ENCODE measurements around the gene PLA2G4B.

- TF ChIP-seq, protein P1, sequence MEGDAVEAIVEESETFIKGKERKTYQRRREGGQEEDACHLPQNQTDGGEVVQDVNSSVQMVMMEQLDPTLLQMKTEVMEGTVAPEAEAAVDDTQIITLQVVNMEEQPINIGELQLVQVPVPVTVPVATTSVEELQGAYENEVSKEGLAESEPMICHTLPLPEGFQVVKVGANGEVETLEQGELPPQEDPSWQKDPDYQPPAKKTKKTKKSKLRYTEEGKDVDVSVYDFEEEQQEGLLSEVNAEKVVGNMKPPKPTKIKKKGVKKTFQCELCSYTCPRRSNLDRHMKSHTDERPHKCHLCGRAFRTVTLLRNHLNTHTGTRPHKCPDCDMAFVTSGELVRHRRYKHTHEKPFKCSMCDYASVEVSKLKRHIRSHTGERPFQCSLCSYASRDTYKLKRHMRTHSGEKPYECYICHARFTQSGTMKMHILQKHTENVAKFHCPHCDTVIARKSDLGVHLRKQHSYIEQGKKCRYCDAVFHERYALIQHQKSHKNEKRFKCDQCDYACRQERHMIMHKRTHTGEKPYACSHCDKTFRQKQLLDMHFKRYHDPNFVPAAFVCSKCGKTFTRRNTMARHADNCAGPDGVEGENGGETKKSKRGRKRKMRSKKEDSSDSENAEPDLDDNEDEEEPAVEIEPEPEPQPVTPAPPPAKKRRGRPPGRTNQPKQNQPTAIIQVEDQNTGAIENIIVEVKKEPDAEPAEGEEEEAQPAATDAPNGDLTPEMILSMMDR (IDR thresholded peaks at IDR 0.05): no peak
- TF ChIP-seq SIN3A (IDR thresholded peaks at IDR 0.05; ENCODE audit: borderline replicate concordance, insufficient read depth, low read depth, low read length): no peak
- TF ChIP-seq POLR2AphosphoS5 (IDR thresholded peaks at IDR 0.05; ENCODE audit: low read depth, low read length): no peak
- TF ChIP-seq, protein P2, sequence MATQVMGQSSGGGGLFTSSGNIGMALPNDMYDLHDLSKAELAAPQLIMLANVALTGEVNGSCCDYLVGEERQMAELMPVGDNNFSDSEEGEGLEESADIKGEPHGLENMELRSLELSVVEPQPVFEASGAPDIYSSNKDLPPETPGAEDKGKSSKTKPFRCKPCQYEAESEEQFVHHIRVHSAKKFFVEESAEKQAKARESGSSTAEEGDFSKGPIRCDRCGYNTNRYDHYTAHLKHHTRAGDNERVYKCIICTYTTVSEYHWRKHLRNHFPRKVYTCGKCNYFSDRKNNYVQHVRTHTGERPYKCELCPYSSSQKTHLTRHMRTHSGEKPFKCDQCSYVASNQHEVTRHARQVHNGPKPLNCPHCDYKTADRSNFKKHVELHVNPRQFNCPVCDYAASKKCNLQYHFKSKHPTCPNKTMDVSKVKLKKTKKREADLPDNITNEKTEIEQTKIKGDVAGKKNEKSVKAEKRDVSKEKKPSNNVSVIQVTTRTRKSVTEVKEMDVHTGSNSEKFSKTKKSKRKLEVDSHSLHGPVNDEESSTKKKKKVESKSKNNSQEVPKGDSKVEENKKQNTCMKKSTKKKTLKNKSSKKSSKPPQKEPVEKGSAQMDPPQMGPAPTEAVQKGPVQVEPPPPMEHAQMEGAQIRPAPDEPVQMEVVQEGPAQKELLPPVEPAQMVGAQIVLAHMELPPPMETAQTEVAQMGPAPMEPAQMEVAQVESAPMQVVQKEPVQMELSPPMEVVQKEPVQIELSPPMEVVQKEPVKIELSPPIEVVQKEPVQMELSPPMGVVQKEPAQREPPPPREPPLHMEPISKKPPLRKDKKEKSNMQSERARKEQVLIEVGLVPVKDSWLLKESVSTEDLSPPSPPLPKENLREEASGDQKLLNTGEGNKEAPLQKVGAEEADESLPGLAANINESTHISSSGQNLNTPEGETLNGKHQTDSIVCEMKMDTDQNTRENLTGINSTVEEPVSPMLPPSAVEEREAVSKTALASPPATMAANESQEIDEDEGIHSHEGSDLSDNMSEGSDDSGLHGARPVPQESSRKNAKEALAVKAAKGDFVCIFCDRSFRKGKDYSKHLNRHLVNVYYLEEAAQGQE (IDR thresholded peaks at IDR 0.05; ENCODE audit: insufficient read depth in 1 of 2, low read depth in 2 of 2, low read length in 1 of 2): no peak
- TF ChIP-seq TCF7L2 (IDR thresholded peaks at IDR 0.05; ENCODE audit: low read depth, low read length): no peak
Observed at GRCh38 chr15:41809121-41809520, 29.5 kb upstream of the PLA2G4B start.
